Activated CD4-positive, alpha-beta T cell treated with anti-CD3 and anti-CD28 coated beads, Interleukin-2, amount 50 U/mL, for 48 hours (primary cell): ENCODE data around the gene LIPN.
A peak's percentile ranks its signal among the peaks of the same experiment; 100 is the strongest.
"Not testable (repeated sequence)": the region's sequence is repeated elsewhere in the genome, so short reads cannot be mapped to it uniquely, and the experiment has no call there.

ENCODE experiments used
- DNase-seq, 2 experiments: peaks; one replicate each; pipeline ENCODE4 v3.0.0-alpha.2; 2020

LIPN gene, protein sequence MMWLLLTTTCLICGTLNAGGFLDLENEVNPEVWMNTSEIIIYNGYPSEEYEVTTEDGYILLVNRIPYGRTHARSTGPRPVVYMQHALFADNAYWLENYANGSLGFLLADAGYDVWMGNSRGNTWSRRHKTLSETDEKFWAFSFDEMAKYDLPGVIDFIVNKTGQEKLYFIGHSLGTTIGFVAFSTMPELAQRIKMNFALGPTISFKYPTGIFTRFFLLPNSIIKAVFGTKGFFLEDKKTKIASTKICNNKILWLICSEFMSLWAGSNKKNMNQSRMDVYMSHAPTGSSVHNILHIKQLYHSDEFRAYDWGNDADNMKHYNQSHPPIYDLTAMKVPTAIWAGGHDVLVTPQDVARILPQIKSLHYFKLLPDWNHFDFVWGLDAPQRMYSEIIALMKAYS

DNA sequence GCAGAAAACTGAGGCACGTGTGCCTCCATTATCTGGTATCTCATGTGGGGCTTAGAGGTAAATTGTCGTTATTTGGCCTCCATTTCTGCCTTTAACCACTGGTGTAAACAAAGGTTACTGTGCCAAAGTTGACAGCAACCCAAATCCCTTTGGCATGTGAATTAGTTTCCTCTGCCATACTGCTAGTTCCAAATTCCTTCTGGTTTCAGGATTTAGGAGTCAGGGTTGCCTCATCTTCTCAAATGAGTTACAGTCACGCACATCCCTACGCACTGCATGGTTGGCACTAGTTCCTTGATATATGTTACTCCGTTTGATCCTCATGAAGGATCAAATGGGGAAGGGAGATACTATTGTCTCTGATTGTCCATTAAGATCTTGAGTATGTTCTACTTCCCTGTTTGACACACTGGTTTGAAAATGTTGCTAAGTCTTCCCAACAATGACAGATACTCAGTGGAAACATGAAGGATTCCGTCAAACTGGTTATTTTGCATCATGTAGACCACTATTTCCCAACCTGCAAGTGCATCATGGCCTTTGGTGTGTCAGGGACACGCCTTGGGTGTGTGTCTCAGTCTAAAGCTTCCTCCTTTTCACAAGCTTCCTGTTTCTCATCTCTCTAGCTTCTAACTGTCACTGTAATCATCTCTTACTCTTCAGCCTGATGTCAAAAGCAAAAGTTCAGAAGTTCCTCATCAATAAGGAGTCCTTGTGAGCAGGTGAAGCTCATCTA, at the start of gene LIPN:
TSS of gene LIPN (plus strand) at position 655 of the 736 bp plus-strand sequence. CDS start 1,386 bp downstream, outside the sequence.
- no peak for DNase-seq

DNA sequence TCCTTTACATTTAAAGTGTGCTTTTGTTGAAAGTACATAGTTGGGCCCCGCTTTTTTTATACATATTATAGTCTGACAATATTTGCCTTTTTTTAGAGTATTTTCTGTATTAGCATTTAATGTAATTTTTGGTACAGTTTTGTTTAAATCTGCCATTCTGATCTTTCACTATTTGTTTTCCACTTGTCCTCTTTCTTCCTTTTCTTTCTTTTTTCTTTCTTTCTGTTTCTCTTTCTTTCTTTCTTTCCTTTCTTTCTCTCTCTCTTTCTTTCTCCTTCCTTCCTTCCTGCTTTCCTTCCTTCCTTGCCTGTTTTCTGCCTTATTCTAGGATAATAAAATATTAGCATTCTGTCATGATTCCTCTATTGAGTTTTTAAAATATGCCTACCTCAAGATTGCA, 44.3 kb upstream of the LIPN start:
- no peak for DNase-seq

DNA sequence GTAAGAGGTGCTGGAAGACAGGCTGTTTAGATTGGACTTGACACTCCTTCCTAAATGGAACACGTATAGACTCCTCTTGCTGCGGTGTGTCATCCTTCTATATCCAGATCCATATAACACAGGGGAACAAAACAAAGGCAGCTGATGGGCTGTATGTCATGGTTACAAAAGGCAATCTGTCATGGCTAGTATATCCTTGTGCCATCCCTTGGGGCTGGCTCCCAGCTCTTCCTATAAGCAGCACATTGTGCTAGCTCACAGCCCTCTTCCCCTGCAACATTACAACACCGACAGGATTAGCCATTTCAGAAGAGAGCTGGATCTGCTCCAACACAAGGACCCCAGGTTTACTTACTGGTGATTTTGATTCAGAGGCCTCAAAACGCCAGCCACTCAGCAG, 38.4 kb upstream of the LIPN start:
- DNase-seq, result no peak

DNA sequence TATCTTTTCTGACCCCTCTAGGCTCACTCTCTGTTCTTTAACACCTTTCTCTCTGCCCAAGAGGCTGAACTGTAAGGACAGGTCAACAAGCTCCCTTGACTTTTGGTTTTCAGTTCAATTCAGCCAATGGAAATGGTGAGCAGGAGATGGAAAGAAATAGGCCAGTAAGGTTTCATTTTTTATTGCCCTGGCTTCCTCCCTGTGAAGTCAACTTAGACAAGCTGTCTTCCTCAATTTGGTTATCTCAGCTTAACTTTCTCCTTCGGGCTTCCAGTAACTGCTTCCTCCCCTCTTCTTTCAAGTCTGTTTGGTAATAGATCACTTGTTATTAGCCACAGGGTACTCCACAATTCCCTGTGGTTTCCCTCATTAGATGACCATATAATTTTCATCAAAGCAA, 34.0 kb upstream of the LIPN start:
- DNase-seq, result no peak

DNA sequence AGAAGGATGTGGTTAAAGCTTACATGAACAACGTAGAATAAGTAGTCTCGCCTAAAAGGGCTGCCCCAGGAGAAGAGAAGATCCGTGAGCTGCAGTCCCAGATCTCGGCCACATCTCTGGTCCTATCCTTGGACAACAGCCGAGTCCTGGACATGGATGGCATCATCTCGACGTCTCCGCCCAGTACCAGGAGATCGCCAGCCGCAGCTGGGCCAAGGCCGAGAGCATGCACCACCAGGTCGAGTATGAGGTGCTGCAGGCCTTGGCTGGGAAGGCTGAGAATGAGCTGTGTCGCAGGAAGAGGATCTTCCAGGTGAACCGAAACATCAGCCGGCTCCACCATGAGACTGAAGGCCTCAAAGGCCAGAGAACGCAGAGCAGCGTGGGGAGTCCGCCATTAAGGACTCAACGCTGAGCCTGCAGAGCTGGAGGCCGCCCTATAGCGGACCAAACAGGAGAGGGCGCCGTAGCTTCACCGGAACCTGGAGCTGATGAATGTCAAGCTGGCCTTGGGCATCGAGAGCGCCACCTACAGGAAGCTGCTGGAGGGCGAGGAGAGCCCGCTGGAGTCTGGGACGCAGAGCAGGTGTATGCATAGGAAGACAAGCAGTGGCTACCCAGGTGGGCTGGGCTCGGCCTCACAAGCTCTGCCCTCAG, 31.6 kb upstream of the LIPN start:
- peak; percentile 68 to 75 for DNase-seq

DNA sequence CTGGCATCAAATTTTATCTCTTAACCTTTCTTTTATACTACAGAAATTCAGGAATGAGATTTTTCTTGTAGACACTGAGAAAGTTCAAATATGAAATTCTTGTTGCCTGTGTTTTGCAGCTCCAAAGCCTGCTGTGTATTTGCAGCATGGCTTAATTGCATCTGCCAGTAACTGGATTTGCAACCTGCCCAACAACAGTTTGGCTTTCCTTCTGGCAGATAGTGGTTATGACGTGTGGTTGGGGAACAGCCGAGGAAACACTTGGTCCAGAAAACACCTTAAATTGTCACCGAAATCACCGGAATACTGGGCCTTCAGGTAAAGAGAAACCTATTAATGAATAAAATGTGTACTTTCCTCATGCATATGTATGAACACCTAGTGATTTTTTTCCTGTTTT, 29.0 kb upstream of the LIPN start:
- DNase-seq, result no peak

DNA sequence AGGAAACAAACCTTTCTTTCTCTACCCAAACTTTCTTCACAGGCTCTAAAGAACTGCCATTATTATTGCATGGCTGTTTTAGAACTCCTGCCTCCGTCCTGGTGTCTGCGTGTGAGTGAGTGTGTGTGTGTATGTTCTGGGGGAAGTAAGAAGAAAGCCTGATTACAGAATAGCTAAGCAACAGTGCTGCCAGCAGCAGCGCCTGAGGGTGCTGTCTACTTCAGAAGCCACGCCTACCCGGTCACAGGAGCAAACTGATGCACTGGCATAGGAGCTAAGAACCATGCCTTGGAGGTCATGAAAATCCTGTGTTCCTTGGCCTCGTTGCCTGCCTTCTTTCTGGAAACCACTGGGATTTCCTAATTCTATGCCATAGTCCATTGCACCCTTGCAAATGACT, 28.5 kb upstream of the LIPN start:
- DNase-seq, result no peak

DNA sequence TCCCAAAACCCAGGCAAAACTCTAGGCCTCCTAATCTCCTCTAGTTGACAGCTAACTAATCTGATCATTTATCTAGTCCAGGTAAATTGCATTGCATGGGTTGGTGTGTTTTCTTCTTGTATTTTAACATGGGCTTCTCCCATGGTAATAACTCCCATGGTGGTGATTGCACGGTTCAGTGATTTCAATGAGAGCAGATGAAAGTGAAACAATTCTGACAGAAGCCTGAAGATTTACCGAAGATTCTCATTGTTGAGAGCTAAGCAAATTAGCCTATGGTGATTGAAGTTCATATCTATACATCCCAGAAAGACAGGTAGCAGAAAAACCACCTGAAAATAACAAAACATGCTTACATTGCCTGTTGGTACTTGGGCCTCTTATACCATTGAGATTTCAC, 26.6 kb upstream of the LIPN start:
- no peak for DNase-seq

DNA sequence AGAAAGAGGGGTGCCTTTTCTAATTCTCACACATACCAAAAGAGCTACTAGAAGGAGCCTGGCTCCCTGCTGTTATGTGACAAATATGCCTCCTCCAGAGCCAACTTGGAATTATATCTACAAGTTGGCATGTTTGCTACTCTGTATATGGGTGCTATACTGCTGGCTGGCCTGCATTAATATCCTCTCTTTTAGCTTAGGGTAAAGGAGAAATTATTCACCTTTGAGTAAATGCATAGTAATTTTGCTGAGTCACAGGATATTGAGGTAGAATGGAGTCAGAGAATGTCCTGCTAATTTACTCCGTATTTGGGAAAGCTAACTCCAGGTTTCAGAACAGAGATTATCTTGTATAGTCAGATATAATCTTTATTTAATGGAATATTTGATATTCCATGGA, 24.2 kb upstream of the LIPN start:
- DNase-seq, result no peak

DNA sequence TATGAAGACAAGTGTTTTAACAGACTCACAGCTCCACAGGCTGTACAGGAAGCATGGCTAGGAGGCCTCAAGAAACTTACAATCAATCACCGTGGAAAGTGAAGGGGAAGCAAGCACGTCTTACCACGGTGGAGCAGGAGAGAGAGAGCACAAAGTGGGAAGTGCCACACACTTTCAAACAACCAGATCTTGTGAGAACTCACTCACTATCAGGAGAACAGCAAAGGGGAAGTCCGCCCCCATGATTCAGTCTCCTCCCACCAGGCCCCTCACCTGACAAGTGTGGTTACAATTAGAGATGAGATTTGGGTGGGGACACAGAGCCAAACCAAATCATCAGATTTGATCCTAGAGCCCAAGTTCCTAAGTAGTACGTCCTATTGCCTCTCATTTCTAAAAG, 17.9 kb upstream of the LIPN start:
- DNase-seq, result not testable (repeated sequence)

DNA sequence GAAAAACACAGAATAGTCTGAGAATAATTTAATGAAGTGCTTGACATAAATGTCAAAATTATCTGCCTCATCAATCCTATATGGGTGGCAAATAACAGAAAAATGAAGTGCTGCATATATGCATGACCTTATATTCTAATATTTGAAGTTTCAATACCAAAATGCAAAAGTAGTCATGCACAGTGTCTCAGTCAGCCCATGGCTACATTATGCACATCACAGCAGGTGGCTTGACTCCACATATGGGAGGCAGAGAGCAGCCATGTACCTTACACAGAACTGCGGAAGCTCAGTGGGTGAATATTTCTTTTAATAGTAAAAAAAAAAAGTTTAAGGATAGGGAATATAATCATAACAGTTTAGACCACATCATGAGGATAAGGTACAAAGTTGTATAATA, 17.4 kb upstream of the LIPN start:
- DNase-seq, result no peak

DNA sequence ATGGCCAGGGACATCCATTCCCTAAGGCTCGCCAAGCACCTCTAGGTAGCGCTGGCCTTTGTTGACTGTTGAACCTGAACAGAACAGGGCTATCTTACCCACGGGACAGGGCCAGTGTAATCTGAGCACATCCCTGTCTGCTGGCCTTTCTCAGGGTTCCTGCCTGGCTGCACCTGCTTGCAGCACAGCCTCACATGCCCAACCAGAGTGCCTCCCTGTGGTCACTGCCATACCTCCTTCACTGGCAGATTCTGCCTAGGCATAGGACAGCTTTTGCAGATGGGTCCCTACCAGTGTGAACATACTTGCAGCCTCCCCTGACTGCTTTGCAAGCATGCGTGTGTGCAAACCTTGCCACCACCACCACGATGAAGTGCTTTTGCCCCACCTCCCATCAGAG, 15.8 kb upstream of the LIPN start:
- no peak for DNase-seq

DNA sequence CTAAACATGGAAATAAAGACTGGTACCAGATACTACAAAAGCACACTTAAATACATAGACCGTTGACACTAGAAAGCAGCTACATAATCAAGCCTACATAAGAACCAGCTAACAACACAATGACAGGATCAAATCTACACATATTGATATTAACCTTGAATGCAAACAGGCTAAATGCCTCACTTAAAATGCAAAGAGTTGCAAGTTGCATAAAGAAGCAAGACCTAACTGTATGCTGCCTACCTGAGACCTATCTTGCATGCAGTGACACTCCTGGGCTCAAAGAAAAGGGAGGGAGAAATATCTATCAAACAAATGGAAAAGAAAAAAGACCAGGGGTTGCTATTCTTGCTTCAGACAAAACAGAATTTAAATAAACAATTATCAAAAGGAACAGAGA, 14.2 kb upstream of the LIPN start:
- no peak for DNase-seq

DNA sequence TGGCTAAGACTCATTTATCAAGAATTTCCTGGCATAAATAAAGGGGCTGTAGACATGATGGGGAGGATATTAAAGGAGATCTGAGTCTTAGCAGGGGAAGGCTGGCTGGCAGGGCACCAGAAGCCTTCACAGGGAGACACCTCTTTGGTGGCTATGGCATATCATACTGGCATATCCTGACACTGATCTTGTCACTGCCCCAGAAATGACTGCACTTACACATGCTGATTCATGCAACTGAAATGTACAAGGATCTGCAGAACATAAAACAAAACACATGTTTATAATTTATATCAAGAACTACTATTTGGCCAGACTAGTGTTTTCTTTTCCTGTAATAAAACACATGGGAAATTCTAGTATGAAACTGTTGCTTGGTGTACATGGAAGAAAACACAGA, 5.5 kb upstream of the LIPN start:
- no peak for DNase-seq

DNA sequence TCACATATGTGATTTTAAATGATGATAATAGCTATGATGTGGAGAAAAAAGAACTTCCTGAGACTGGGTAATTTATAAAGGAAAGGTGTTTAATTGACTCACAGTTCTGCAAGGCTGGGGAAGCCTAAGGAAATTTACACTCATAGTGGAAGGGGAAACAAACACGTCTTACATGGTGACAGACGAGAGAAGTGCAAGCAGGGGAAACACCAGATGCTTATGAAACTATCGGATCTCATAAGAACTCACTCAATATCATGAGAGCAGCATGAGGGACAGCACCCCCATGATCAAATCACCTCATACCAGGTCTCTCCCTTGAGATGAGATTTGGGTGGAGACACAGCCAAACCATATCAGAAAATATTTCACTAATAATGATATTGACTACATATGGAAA, 4.1 kb upstream of the LIPN start:
- DNase-seq, result peak; percentile 13 to 31

DNA sequence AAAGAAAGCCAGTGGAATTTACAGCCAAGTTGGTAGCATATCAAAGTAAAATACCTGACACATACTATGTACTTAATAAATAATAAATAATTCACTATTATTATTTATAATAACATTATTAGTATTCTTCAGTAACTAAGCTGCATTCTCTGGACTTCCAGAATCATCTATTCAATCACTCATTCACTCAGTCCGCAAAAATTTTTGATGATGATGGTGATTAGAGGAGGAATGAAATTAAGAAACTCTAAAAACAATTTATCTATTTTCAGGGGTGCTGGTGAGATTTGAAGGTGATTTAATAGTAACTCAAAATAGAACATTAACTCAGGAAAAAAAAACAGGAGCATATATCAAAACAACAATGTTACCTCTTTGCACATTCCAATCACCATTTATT, 3.2 kb upstream of the LIPN start:
- no peak for DNase-seq

DNA sequence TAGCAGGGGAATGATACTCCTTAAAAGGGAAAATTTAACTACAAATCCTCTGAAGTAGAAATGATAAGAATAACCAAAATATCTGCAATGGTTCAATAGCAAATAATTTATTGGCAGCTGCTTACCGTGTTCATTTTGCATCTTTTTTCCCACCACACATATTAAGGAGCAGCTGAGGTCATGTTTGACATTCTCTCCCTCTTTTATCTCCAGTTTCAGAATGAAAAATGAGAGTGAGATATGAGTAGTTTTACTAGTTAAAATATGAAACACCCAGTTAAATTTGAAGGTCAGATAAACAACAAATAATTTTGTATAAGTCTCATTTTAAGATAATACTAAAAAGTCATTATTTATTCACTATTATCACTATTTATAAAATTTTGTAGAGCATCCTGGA, 3.1 kb downstream of the LIPN start:
- no peak for DNase-seq

DNA sequence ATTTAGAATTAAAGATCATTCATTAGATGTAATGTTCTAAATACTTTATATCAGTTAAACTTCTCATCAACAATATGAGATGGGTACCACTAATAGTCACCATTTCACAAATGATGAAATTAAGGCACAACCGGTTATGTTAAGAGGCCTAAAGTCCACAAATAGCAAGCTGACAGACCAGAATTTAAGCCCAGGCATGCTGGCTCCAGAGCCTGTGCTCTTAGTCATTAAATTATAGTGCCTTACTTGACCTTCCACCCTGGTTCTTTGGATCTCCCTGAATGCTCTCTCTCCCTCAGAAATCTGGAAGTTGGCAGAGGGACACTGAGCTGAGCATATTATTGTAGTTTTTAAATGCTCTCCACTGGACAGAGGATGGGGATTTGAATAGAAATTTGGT, 3.6 kb downstream of the LIPN start:
- DNase-seq, result no peak

DNA sequence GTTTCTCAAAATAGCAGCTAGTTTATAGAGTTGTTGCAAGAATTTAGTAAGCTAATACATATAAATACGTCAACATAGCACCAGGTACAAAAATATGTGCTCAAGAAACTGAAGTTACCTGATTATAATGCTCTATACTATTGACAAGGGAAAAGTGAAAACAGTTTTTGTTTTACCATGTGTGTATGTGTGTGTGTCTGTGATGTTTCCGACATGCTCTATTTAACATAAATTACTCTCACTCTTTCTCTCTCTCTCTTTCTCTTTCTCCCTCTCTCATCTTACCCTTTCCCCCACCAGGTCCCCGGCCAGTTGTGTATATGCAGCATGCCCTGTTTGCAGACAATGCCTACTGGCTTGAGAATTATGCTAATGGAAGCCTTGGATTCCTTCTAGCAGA, 4.3 kb downstream of the LIPN start:
- no peak for DNase-seq

DNA sequence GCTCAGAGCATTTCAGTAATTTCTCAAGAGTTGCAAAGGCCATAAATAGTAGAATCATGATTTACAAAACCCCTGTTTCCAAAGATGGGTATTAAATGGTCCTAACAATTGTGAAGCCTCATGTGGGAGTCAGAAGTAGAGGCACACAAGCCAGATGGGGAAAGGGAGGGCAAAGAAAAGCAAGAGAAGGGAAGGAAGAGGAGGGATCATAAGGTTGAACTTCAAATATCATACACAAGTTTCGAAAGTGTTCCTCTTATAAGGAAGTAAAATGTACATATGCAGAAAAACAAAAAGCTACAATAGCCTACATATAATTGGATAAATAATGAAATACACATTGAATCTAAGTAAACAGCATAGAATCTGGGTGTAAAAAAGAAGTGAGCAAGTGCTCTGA, 6.0 kb downstream of the LIPN start:
- DNase-seq, result no peak

DNA sequence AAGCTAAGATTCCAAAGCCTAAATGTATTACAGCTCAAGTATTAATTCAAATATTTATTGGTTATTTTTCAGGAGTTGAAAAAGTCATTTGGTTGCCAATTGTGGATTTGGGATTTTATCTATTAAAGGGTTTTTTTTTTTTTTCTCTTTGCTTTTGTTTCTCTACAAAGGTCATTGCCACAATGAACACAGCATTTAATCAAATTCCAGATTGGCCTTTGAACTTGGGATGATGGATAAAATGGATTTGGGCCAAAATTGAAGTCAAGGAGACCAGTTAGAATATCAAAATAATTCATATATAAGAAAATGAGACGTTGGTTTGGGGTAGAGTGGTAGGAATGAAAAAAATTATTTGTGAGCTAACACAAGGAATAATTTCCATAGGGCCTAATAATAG, 9.6 kb downstream of the LIPN start:
- no peak for DNase-seq

DNA sequence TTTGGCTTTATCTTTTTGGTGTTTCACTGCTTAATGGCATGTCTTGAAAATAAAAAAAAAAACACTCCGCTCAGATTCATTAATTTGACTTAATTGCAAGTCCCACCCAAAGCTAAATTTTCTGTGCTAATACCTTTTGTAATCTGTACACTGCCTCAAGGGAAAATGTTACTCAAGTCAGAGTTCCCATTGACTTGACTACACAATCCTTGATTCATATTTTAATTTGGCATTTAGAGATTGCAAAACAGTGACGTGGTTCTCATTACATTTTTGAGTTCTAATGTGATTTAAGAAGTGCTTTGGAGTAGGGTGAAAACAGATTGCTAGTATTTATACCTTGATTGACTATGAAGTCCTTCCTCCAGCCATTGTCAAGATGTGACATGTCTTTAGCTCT, 21.4 kb downstream of the LIPN start:
- no peak for DNase-seq

DNA sequence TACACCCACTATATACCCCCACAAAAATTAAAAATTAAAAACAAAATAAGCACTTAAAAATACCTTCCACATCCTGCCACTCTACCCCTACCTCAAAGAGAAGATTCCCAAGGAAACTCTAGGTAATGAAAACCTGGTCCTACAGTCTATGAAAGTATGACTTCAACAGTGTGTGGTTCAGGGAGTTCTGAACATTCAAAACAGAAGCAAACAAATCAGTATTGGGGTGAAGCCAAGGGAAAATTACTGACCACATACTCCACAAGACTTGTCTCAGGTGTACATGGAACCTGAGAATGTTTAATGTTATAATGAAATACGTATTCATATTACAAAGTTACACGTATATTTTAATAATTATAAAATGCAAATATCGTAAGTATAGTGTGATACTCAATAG, 22.4 kb downstream of the LIPN start:
- DNase-seq, result no peak

DNA sequence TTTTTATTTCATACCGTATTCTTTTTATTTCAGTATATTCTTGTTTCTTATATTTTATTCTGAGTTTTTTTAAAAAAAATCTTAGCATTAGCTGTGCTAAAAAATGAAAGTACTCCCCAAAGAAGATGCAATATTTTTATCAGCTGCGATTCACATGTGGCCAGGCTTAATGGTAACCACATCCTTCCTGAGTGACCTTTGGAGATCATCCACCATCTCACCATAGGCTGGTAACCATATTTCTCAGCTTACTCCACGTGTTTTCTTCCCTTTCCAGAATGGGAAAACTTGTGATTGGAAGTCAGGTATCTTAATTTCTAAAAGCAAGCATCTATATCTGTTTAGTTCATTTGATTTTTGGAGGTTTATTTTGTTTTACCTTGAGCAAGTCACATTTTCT, 23.9 kb downstream of the LIPN start:
- no peak for DNase-seq
